ENCODE measurements around the gene MECP2.
A peak's percentile ranks its signal among the peaks of the same experiment; 100 is the strongest.
"Not testable (repeated sequence)": the region's sequence is repeated elsewhere in the genome, so short reads cannot be mapped to it uniquely, and the experiment has no call there.

The MECP2 gene

DNA sequence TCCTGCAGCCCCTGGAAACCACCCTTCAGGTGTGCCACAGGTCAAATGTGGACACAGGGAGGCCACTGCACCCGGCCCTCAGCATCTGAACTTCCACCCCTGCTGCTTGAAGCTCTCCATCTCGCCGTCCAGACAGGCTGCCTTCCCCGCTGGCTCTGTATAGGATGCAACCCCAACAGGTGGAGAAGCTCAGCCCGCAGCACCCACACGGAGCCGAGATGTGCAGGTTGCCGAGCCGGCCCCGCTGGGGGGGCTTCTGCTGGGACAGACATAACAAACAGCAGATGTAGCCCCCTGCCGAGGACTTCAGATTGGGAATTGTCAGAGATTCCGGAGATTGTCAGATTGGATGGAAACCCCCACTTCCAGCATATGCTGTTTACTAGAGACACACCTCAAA is 104.4 kb downstream of the MECP2 start:
- no peak for DNase-seq (ENCODE audit: low read depth in 2 of 2)

DNA sequence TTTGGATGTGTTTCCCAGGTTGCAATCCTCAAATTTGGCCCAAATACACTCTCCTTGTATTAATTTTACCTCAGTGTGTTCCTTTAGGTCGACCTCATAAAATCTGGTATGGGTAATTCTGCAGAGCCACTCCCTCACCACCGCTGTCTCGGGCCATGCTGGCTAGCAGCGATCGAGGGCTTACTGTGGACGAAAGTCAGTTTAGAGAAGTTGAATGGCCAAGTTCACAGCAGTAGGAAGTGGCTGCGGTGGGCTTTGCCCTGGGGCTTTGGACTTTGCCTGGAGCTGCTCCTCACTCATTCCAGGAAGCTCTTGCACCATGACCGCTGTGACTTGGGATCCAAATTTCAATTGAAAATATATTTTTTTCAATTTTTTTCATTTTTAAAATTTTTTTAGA is 105.3 kb downstream of the MECP2 start:
- no peak for DNase-seq (ENCODE audit: low read depth in 2 of 2)

DNA sequence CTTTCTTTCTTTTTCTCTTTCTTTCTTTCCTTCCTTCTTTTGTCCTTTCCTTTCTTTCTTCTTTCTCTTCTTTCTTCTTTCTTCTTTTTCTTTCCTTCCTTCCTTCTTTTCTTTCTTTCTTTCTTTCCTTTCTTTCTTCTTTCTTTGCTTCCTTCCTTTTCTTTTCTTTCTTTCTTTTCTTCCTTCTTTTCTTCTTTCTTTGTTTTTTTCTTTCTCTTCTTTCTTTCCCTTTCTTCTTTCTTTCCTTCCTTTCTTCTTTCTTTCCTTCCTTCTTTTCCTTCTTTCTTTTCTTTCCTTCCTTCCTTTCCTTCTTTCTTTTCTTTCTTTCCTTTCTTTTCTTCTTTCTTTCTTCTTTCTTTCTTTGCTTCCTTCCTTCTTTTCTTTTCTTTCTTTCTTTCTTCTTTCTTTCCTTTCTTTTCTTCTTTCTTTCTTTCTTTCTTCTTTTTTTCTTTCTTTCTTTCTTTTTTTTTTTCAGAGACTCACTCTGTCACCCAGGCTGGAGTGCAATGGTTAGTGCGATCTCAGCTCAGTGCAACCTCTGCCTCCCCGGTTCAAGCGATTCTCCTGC is 106.4 kb downstream of the MECP2 start:
- no peak for DNase-seq (ENCODE audit: low read depth in 2 of 2)

DNA sequence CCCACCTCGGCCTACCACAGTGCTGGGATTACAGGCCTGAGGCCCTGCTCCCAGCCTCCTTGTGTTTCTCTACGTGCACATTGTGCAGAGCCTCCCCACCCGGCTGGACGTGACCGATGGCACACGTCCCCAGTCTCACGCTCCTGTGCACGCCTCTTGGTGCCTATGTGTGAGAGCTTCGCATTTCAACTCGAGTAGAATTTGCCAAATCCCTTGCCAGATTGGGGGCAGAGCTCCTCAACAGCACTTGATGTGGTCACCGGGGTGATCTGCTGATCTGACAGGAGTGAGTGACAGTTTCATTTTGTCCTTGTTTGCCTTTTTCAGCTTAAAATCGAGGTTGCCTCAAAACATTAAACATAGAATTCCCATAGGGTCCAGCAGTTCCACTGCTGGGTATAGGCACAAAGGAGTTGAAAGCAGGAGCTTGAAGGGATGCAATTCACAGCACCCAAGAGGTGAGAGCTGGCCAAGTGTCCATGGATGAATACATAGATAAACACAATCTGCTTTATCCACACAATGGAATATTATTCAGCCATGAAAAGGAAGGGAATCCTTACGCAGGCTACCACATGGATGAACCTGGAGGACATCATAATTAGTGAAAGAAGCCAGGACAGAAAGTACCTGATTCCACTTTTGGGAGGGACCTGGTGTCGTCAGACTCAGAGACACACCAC is 107.4 kb downstream of the MECP2 start:
- no peak for DNase-seq (ENCODE audit: low read depth in 2 of 2)

GRCh38 chrX:153988493-153988892 is 109.0 kb downstream of the MECP2 start:
- DNase-seq (ENCODE audit: low read depth in 2 of 2), result no peak

DNA sequence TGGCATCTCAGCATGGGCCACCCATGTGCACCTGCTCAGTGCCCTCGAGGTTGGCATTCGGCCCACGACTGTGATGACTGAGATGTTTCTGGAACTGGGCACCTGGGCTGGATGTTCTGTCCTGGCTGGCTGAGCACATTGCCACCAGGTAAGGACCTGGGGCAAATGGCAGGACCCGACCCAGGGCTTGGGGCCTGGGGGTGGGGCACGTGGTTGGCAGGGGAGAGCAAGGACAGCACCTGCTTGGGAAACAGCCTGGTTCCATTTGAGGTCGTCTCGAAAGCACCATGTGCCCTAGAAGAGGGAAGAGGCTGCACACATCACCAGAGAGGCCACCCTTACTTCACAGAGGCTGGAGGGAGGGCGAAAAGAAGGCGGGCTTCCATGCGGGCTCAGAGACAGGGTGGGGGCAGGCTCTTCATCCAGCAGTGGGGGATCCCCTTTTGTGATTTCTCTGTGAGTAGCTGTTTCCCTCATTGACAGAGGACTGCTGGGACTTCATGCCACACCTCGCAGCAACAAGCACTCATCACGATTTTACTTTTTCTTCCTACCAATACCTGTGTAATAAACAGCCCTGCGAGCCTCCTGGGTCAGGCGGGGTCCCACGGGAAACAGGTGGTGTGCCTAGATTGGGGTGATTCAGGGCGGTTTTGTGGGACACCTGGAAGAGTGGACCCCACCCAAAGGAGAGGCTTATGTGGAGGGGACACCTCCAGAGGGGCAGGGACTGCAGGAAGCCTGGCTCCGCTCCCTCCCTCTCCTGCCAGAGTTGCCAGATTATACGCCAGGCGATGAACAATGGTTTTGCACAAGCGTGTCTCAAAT is 113.0 kb downstream of the MECP2 start:
- DNase-seq (ENCODE audit: low read depth in 2 of 2), result no peak

DNA sequence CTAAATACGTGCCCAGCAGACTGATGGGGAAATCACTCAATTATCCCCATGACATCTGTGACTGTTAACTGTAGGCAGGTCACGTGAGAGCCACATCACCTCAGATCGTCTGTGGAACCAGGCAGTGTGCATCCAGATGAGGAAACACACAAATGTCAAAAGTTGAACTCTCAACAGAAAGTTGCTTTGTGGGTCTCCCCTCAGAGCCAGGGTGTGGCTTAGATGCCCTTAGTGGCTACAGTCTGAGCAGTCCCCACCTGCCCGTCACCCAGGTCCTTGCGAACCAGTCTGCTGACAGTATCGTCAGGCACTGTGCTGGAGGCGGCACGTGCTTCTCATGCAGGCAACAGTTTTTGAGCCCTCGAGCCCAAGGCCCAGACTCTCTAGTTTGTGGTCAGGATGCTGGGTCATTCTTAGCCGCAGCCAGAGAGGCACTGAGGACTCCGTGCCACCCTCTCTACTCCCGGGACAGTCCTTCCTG is 114.2 kb downstream of the MECP2 start:
- DNase-seq (ENCODE audit: low read depth in 2 of 2), result no peak

- DNase-seq (ENCODE audit: low read depth in 2 of 2), result peak in 1 of 2 donors; percentile 34
Measured at GRCh38 chrX:153981771-153982533, 115.6 kb downstream of the MECP2 start.

DNA sequence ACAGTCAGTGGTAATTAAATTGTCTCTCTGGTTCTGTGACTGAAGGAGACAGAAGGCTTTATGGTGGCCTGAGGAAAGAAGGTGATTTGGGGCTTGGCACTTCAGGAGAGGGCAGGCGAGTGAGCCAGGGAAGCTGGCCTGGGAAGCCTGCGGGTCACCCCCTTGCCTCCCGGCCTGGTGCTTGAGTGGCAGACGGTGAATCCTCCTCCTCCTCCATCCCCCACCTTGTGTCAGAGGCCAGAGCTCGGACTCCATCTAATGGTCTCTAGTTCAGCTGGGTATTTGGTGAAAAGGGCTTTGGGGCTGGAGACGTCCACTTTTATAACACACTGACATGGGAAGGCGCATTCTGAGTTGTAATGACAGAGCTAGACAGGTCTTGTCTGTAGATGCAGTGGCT is 116.3 kb downstream of the MECP2 start:
- DNase-seq (ENCODE audit: low read depth in 2 of 2), result no peak

DNA sequence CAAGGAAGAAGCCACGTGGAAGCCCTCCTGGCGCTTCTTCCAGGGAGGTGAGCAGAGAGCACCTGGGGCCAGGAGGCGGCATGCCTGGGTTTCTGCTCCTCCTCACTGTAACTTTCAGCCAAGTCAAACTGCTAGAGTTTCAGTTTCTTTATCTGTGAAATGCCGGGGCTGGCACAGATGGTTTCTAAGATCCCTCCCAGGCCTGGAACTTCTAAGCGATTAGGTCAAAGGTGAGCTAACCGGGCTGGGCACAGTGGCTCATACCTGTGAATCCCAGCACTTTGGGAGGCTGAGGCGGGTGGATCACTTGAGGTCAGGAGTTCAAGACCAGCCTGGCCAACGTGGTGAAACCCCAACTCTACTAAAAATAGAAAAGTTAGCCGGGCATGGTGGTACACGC is 117.1 kb downstream of the MECP2 start:
- not testable (repeated sequence) for DNase-seq (ENCODE audit: low read depth in 2 of 2)

DNA sequence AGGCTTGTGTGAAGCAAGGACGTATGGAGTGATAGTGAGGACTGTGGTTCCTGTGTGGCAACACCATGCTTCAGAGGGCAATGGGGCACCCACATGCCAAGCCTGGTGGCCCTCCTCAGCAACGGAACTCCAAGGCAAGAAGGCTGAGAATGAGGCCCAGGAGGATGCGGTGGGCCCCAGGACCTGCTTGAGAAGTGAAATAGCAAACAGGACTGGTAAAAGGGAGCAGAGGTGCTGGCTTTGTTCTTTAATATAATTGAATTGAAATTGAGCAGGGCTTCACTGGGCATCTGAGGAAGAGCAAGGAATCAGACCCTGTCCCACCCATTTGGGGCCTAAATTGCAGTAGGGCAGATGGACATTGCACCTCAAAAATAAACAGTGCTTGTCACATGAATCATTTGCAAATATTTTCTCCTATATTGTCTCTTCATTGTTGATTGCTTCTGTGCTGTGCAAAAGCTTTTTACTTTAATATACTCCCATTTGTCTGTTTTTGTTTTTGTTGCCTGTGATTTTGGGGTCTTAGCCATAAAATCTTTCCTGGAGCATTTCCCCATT is 122.7 kb downstream of the MECP2 start:
- no peak for DNase-seq (ENCODE audit: low read depth in 2 of 2)

DNA sequence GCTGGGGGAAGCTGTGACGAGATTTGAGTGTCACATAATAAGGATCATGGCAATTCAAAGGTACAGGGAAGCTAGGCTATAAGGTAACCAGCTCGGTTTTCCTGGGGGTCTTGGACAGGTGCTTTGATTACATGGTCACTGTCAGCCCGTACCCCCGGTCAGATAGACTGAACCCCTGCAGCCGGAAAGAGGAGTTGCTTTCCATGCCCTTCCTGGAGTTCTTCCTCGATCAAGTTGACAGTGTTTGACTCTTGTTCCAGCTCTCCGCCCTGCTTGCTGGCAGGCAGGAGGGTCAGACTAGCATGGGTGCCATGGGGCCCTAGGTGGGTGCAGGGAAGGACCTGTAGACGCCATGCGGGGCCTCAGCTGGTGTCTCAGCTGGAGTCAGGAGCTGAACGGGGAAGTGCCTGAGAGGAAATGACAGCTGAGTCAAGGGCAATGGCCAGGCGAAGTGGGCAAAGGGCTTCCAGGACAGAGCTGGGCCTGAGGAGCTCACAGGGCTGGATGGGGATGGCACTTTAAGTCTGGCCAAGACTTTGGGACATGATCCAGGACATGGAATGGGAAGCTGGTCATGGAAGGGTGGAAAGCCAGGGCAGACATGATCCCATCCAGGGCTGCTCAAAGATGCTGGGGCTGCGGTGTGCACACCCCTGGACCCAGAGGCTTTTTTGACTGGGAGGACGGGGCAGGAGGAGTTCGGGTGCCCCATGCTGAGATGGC is 123.4 kb downstream of the MECP2 start:
- DNase-seq (ENCODE audit: low read depth in 2 of 2), result no peak

DNA sequence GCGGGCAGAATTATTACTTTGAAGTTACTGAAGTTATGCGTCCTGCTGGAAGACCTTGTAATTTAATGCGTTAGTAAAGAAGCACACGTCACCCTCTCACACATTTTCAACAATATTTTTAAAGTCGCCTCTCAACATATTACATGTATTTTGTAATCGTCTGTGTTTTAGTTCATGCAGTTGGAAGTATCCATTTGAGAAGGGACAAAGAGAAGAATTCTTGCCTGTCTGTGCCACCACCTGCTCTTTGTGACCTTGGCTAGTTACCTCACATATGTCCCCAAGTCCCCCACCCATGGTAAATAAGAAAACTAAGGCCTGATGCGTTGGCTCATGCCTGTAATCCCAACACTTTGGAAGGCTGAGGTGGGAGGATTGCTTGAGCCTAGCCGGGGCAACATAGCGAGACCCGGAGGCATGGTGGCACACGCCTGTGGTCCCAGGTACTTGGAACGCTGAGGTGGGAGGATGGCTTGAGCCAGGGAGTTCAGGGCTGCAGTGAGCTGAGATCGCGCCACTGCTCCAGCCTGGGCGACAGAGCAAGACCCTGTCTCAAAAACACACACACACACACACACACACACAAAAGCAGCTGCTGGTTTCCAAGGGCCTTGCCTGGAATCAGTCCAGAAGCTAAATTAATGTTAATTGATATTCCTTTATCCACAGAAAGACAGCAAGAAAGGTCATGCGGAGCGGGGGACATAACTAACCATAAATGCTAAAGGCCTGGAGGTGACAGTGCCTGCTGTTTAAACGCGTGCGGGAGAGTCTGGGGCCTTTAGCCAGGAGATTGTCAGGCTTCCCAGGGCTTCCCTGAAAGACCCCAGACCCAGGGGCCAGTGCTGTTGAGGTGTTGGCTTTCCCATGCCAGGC is 124.2 kb downstream of the MECP2 start:
- DNase-seq (ENCODE audit: low read depth in 2 of 2), result no peak

GRCh38 chrX:153972368-153973126 is 125.0 kb downstream of the MECP2 start, which contains the start of gene TMEM187:
TSS of gene TMEM187 (plus strand) at chrX:153972754. CDS start at chrX:153982063, 9,309 bp downstream.
- DNase-seq (ENCODE audit: low read depth in 2 of 2), result peak; percentile 62 to 79

Data from stimulated activated CD8-positive, alpha-beta memory T cell treated with anti-CD3 and anti-CD28 coated beads, Interleukin-7, amount 100 ng/mL, for 1 hour (primary cell).